OCI-LY3 (cell line): ENCODE data around the gene LRBA.

Experiments
- H2AFZ ChIP-seq: fragments of 200-600, 300-600 bp; shearing (Covaris generic); 2 replicates; pipeline ENCODE4 v1.6.0; 2014; ENCODE audit warnings: antibody characterized with exemption, low read depth, low read length
- H3K27ac ChIP-seq: fragments of 200-600, 300-600 bp; sonication (generic); 2 replicates; pipeline ENCODE4 v1.5.1; 2014; ENCODE audit warnings: mild to moderate bottlenecking, low read length, moderate library complexity, mixed read lengths
- H3K27me3 ChIP-seq: fragments of 200-600, 300-600 bp; sonication (generic); 2 replicates; pipeline ENCODE4 v1.6.1; 2014; ENCODE audit warnings: low read depth, low read length, mixed read lengths
- H3K36me3 ChIP-seq: fragments of 200-600, 300-600 bp; sonication (generic); replicated peaks from 2 replicates; pipeline ENCODE3; 2014; ENCODE audit warnings: low read depth, low read length, mixed read lengths
- H3K4me1 ChIP-seq: fragments of 300-600, 200-600 bp; sonication (generic); 2 replicates; pipeline ENCODE4 v1.6.1; 2014; ENCODE audit warnings: low read length, mixed read lengths
- H3K4me2 ChIP-seq: fragments of 200-600, 300-600 bp; sonication (generic); 2 replicates; pipeline ENCODE4 v1.6.1; 2014; ENCODE audit warnings: low read length, mixed read lengths
- H3K4me3 ChIP-seq: fragments of 300-600, 200-600 bp; sonication (generic); 2 replicates; pipeline ENCODE4 v1.5.1; 2014; ENCODE audit warnings: antibody characterized with exemption, mild to moderate bottlenecking, low read length, moderate library complexity
- H3K79me2 ChIP-seq: fragments of 300-600, 200-600 bp; shearing (Covaris generic); 2 replicates; pipeline ENCODE4 v1.6.1; 2014; ENCODE audit warnings: mild to moderate bottlenecking, low read length, mixed read lengths
- H3K9ac ChIP-seq: fragments of 300-600, 200-600 bp; shearing (Covaris generic); 2 replicates; pipeline ENCODE4 v1.6.0; 2014; ENCODE audit warnings: mild to moderate bottlenecking, low read length, moderate library complexity
- H3K9me3 ChIP-seq: fragments of 200-600, 300-600 bp; shearing (Covaris generic); 2 replicates; pipeline ENCODE4 v1.6.1; 2014; ENCODE audit warnings: low read length, mixed read lengths; ENCODE audit not compliant: insufficient read depth
- H4K20me1 ChIP-seq: fragments of 200-600, 300-600 bp; sonication (generic); 2 replicates; pipeline ENCODE4 v1.6.1; 2016; ENCODE audit warnings: low read length, mixed read lengths; ENCODE audit not compliant: insufficient read depth
- EZH2phosphoT487 ChIP-seq: fragments of 200-600 bp; shearing (Covaris generic); IDR thresholded peaks from 2 replicates; pipeline ENCODE4 v1.6.1; 2018; ENCODE audit warnings: antibody characterized with exemption, mixed run types, low read depth
- TF ChIP-seq, protein P1 (sequence below): fragments of 200-600, 300-600 bp; sonication (generic); IDR thresholded peaks from 2 replicates; pipeline ENCODE4 v1.5.1; 2014; ENCODE audit warnings: antibody characterized with exemption, low read length, low read depth

LRBA gene

DNA sequence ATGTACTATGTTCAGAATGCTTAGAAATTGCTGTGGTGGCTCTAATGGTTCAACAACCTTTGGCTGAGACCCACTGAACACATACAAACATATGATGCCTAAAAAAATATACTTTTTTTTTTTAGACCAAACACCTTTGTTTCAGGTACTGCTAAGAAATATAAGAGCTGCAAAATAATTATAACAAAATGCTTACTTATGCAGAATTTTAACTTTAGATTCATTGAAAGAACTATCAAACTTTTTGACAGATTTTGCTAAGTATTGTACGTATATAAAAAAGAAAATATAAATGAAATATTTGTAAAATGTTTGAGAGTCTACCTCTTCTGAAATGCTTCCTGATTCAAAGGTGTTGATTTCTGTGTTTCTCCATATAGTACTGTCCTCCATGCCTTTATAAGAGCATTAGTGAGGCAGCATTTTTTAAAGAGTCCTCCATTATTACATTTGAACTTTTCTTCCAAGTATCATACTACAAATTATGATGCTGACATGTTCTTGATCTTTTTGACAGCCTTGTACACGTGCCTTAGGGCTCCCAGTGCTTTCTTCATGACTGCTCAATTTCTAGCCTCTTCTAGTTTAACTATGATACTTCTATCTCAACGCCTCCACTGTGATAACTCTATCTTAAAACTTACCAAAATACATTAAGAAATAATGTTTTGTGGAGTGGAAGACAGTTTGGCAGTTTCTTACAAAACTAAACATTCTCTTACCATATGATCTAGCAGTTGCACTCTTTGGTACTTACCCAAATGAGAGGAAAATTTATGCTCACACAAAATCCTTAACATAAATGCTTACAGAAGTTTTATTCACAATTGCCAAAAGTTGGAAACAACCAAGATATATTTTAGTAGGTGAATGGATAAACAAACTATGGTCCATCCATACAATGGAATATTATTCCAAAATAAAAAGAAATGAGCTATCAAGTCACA lies 645.4 kb downstream of the LRBA start:
- peaks cover 20% of the 10 kb centered on the region for H3K4me1 ChIP-seq

DNA sequence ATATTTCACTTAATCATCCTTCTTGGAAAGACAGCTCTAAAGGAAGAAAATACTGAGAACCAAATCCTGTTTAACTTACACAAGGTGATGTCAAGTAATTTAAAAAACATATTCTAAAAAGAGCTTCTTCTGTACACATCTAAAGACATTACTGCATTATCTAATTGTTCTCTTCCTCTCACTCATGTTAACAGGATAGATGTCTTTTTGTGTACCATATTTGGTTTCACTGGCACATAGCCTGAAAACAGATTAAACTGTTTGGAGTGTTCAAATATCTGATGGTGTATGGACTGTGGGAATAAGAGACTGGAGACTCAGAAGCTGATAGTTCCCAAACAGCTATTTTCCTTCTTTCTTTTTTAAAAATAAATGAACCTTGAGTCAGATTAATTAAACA lies 646.4 kb downstream of the LRBA start:
- Histone ChIP-seq H3K4me3 (no peak overlapping the region), H3K27ac (no peak overlapping the region), H3K79me2 (no peaks in the 10 kb centered on the region), H3K4me2 (no peak overlapping the region), H3K4me1 (peaks cover 20% of the 10 kb centered on the region), H3K9me3 (no peaks in the 10 kb centered on the region), H4K20me1 (no peaks in the 10 kb centered on the region), H2AFZ (no peak overlapping the region), H3K36me3 (no peaks in the 10 kb centered on the region), H3K9ac (no peak overlapping the region), H3K27me3 (no peaks in the 10 kb centered on the region)
- TF ChIP-seq, protein P1, sequence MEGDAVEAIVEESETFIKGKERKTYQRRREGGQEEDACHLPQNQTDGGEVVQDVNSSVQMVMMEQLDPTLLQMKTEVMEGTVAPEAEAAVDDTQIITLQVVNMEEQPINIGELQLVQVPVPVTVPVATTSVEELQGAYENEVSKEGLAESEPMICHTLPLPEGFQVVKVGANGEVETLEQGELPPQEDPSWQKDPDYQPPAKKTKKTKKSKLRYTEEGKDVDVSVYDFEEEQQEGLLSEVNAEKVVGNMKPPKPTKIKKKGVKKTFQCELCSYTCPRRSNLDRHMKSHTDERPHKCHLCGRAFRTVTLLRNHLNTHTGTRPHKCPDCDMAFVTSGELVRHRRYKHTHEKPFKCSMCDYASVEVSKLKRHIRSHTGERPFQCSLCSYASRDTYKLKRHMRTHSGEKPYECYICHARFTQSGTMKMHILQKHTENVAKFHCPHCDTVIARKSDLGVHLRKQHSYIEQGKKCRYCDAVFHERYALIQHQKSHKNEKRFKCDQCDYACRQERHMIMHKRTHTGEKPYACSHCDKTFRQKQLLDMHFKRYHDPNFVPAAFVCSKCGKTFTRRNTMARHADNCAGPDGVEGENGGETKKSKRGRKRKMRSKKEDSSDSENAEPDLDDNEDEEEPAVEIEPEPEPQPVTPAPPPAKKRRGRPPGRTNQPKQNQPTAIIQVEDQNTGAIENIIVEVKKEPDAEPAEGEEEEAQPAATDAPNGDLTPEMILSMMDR, result no peak
- TF ChIP-seq EZH2phosphoT487, result no peak

More for the DNA sequence above, 645.4 kb downstream of the LRBA start:
- H4K20me1 ChIP-seq, result no peaks in the 10 kb centered on the region
- H3K27ac ChIP-seq, result no peak overlapping the region
- no peak overlapping the region for H3K4me2 ChIP-seq
- H3K4me3 ChIP-seq, result no peak overlapping the region
- H3K27me3 ChIP-seq, result no peaks in the 10 kb centered on the region
- TF ChIP-seq EZH2phosphoT487, result no peak
- TF ChIP-seq, protein P1, result no peak
- no peaks in the 10 kb centered on the region for H3K79me2 ChIP-seq
- H3K9ac ChIP-seq, result no peak overlapping the region
- no peak overlapping the region for H2AFZ ChIP-seq
- no peaks in the 10 kb centered on the region for H3K9me3 ChIP-seq
- H3K36me3 ChIP-seq, result no peaks in the 10 kb centered on the region

DNA sequence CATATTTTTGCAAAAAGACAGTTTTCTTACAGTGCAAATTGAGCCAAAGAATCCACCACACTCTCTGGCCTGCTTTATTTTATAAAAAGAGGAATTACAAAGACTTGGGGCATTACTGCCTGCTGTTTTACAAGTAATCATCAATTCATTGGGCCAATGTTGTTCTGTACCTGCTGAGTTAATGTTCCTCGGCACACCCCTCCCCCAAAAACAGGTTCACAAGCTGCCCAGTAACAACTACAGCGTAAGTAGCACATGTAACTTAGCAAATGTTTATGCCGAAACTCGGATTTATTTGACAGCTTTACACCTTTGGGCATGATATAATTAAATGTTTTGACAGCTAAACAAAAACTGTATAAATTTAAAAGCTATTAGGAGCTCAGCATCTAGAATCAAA lies 647.8 kb downstream of the LRBA start:
- Histone ChIP-seq H2AFZ (no peak overlapping the region), H3K36me3 (no peaks in the 10 kb centered on the region), H3K4me1 (peaks cover 20% of the 10 kb centered on the region), H3K27me3 (no peaks in the 10 kb centered on the region), H3K9me3 (no peaks in the 10 kb centered on the region), H4K20me1 (no peaks in the 10 kb centered on the region), H3K4me2 (peak overlapping the region; percentile 30), H3K9ac (0 out of 2 replicates have a peak overlapping the region, but pooled peaks have one; percentile 1), H3K27ac (0 out of 2 replicates have a peak overlapping the region, but pooled peaks have one; percentile 8), H3K79me2 (no peaks in the 10 kb centered on the region), H3K4me3 (no peak overlapping the region)
- no peak for TF ChIP-seq EZH2phosphoT487
- TF ChIP-seq, protein P1, result no peak

DNA sequence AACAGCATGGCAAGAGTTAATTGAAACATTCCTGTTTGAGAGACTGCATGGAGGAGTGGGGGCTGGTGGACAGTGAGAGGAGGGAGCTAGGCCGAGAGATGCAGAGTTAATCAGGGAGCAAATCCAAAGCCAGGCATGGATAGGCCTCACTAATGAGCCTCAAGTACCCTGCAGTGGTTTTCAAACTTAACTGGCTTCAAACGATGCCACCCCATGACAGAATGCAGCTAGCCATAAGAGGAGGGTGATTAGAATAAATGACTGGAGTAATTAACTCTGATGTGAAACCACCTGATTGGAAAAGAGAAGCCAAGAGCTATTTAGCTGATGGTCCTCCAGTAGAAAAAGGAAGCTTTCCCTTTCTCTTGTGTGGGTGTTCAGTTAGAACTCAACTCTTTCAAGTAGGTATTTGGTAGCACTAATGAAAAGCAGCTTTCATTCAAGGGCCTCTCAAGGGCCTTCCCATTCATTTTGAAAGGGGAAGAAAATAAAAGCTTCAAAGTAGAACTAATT lies 648.5 kb downstream of the LRBA start:
- Histone ChIP-seq H3K4me3 (peak overlapping the region; percentile 10), H3K27me3 (no peaks in the 10 kb centered on the region), H3K4me2 (peak overlapping the region; percentile 56), H3K4me1 (peaks cover 20% of the 10 kb centered on the region), H3K79me2 (no peaks in the 10 kb centered on the region), H4K20me1 (no peaks in the 10 kb centered on the region), H2AFZ (0 out of 2 replicates have a peak overlapping the region, but pooled peaks have one; percentile 23), H3K9ac (peak overlapping the region; percentile 14; the same call in 1 of the 2 replicates), H3K36me3 (no peaks in the 10 kb centered on the region), H3K27ac (peak overlapping the region; percentile 86), H3K9me3 (no peaks in the 10 kb centered on the region)
- TF ChIP-seq, protein P1, result no peak
- TF ChIP-seq EZH2phosphoT487, result no peak
